ENCODE results near the gene CEP63.

GRCh38 chr3:134623615-134624245 is 137.9 kb downstream of the CEP63 start:
- TF ChIP-seq CTCF (conservative IDR thresholded peaks at IDR 0.05 in 1 of 2, IDR thresholded peaks at IDR 0.05 in 1 of 2; ENCODE audit: extremely low read depth in 1 of 2, insufficient read depth in 1 of 2, low read depth in 1 of 2, low read length in 2 of 2), result no peak
- no peak for TF ChIP-seq EZH2 (IDR thresholded peaks at IDR 0.05; ENCODE audit: borderline replicate concordance, low read length)

Measured in mammary epithelial cell (primary cell).